Measurements from ENCODE around the gene TSC22D1.

The TSC22D1 gene

DNA sequence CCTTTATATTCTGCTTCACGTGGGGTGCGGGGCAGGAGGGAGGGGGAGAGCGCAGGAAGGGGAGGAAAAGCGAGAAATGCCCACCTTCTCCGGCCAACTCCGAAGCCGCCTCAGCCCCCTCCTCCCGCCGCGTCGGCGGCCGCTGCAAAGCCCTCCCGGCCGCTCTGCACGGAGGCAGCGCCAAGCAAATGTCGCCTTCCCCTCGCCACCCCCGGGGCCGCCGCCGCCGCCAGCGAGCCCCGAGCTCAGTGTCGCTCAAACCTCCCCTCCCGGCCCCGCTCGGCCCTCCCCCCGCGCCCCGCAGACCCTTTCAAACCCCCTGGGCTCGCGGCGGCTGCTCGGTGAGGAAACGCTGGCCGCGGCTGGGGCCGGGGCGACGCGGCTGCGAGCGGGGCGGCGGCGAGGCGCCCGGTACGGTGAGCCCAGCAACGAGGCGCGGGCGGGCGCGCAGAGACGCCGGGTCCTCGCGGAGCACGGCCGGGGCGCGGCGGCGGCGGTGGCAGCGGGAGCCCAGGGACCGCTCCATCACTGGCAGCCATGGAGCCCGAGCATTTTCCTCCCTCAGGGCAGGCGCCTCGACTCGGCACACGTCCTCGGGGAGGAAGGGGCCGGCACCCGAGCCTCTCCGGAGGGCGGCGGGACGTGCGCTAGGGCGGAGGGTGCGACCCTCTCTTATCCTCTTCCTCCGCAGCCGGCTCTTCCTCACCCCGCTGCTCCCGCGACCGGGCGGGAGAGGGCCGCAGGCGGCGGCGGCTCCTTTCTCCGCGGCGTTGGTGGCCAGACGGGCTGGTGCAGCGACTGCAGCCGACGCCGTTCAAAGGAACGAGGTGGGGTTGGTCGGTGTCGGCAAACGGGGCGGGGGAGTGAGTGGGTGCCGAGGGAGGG lies 463 bp upstream of the TSC22D1 start:
- H3K9me3 Mint-ChIP-seq, result no peaks in the 10 kb centered on the region
- no peak for TF ChIP-seq CTCF (IDR thresholded peaks at IDR 0.05; ENCODE audit: unreplicated experiment in 3 of 3)
- peak overlapping the region; percentile 91 to 98 (median 96) for H3K27ac Mint-ChIP-seq
- H3K36me3 Mint-ChIP-seq (ENCODE audit: low read depth), result peaks cover 27% of the 10 kb centered on the region
- peak overlapping the region; percentile 99 for H3K4me3 Mint-ChIP-seq
- H3K27me3 Mint-ChIP-seq (ENCODE audit: low read depth), result no peaks in the 10 kb centered on the region
- peaks cover 45% of the 10 kb centered on the region for H3K4me1 Mint-ChIP-seq

DNA sequence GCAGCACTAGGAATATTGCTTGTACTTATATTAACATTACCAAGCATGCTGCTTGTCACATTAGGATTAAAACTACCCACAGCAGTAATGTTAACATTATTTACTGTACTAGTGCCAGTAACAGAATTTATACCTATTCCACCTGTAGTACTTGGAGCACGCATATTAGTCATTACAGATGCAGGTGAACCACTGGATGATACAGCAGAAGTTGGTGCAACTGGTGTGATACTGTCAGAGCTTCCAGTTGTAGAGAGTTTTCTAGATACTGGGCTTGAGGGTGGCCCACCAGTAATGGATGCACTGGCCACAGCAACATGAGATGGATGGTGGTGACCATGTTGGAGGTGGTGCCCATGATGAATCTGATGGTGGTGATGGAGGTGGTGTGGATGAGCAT lies 1.1 kb downstream of the TSC22D1 start:
- Mint-ChIP-seq H3K36me3 (ENCODE audit: low read depth) (peaks cover 27% of the 10 kb centered on the region), H3K27ac (peak overlapping the region; percentile 91 to 98 (median 96)), H3K4me1 (peaks cover 45% of the 10 kb centered on the region), H3K9me3 (no peaks in the 10 kb centered on the region), H3K4me3 (peak overlapping the region; percentile 99), H3K27me3 (ENCODE audit: low read depth) (no peaks in the 10 kb centered on the region)
- no peak for TF ChIP-seq CTCF (IDR thresholded peaks at IDR 0.05; ENCODE audit: unreplicated experiment in 3 of 3)

- Mint-ChIP-seq H3K4me3 (peak overlapping the region; percentile 99), H3K4me1 (peaks cover 49% of the 10 kb centered on the region), H3K27me3 (ENCODE audit: low read depth) (no peaks in the 10 kb centered on the region), H3K36me3 (ENCODE audit: low read depth) (peaks cover 30% of the 10 kb centered on the region), H3K9me3 (no peaks in the 10 kb centered on the region), H3K27ac (peak overlapping the region; percentile 17 to 98 (median 91))
- no peak for TF ChIP-seq CTCF (IDR thresholded peaks at IDR 0.05; ENCODE audit: unreplicated experiment in 3 of 3)
These were observed 1.7 kb downstream of the TSC22D1 start for GRCh38 chr13:44574466-44574855.

GRCh38 chr13:44573790-44574465 lies 2.2 kb downstream of the TSC22D1 start:
- peaks cover 34% of the 10 kb centered on the region for H3K36me3 Mint-ChIP-seq (ENCODE audit: low read depth)
- TF ChIP-seq CTCF (IDR thresholded peaks at IDR 0.05; ENCODE audit: unreplicated experiment in 3 of 3), result peak; percentile 41 to 56 (median 51)
- H3K4me1 Mint-ChIP-seq, result peaks cover 49% of the 10 kb centered on the region
- peak overlapping the region; percentile 17 to 91 (median 49) for H3K27ac Mint-ChIP-seq
- H3K9me3 Mint-ChIP-seq, result no peaks in the 10 kb centered on the region
- peak overlapping the region; percentile 99 for H3K4me3 Mint-ChIP-seq
- H3K27me3 Mint-ChIP-seq (ENCODE audit: low read depth), result no peaks in the 10 kb centered on the region

- no peaks in the 10 kb centered on the region for H3K27me3 Mint-ChIP-seq (ENCODE audit: low read depth)
These were observed 3.1 kb downstream of the TSC22D1 start for GRCh38 chr13:44573071-44573470.

More at GRCh38 chr13:44573071-44573470, 3.1 kb downstream of the TSC22D1 start:
- H3K27ac Mint-ChIP-seq, result peak overlapping the region in 1 of 3 experiments; percentile 14
- H3K4me1 Mint-ChIP-seq, result peaks cover 44% of the 10 kb centered on the region
- peaks cover 42% of the 10 kb centered on the region for H3K36me3 Mint-ChIP-seq (ENCODE audit: low read depth)
- H3K9me3 Mint-ChIP-seq, result no peaks in the 10 kb centered on the region
- H3K4me3 Mint-ChIP-seq, result peak overlapping the region; percentile 99
- TF ChIP-seq CTCF (IDR thresholded peaks at IDR 0.05; ENCODE audit: unreplicated experiment in 3 of 3), result no peak

Data from nephron (organoid).